Measurements from ENCODE around the gene C1orf141. TPM values are rescaled to one million over a fixed set of nuclear protein-coding genes. Genes with fewer than 3 reads are reported as not detected.

C1orf141 gene
- polyA plus RNA-seq, 1 experiment = not detected

- TF ChIP-seq CTCF (IDR thresholded peaks at IDR 0.05; ENCODE audit: low read depth, low read length) = no peak
- POLR2A ChIA-PET = no interaction called here
- Histone ChIP-seq H3K27me3 (ENCODE audit: control insufficient read depth, insufficient read depth, low read length) (peaks cover 3% of the 10 kb centered on the region), H3K4me3 (ENCODE audit: low read depth, low read length) (no peak overlapping the region), H3K27ac (ENCODE audit: low read depth, low read length) (no peak overlapping the region), H3K9me3 (ENCODE audit: control insufficient read depth, insufficient read depth, low read length) (no peaks in the 10 kb centered on the region)
- DNase-seq (ENCODE audit: low read depth, low spot score) = no peak
- CTCF ChIA-PET = interaction anchor here (0.6 to 5.4 kb wide), 2 partner anchors 47 to 241 kb away, joined by 3 to 24 read pairs; partner anchors contain the start of genes DNAI4 and MIER1
Measured at GRCh38 chr1:67165468-67166041, 30.8 kb upstream of the C1orf141 start.

GRCh38 chr1:67162954-67163353, 28.2 kb upstream of the C1orf141 start:
- H3K27ac ChIP-seq (ENCODE audit: low read depth, low read length) = no peak overlapping the region
- H3K9me3 ChIP-seq (ENCODE audit: control insufficient read depth, insufficient read depth, low read length) = no peaks in the 10 kb centered on the region
- H3K27me3 ChIP-seq (ENCODE audit: control insufficient read depth, insufficient read depth, low read length) = peaks cover 2% of the 10 kb centered on the region
- no peak for TF ChIP-seq CTCF (IDR thresholded peaks at IDR 0.05; ENCODE audit: low read depth, low read length)
- CTCF ChIA-PET = interaction anchor here (1.5 to 3.1 kb wide), 2 partner anchors 14 to 49 kb away, joined by 4 to 20 read pairs; no protein-coding TSS in a partner anchor
- POLR2A ChIA-PET = no interaction called here
- no peak overlapping the region for H3K4me3 ChIP-seq (ENCODE audit: low read depth, low read length)
- no peak for DNase-seq (ENCODE audit: low read depth, low spot score)

- no peak for DNase-seq (ENCODE audit: low read depth, low spot score)
- Histone ChIP-seq H3K4me3 (ENCODE audit: low read depth, low read length) (no peak overlapping the region), H3K27me3 (ENCODE audit: control insufficient read depth, insufficient read depth, low read length) (peaks cover 12% of the 10 kb centered on the region), H3K9me3 (ENCODE audit: control insufficient read depth, insufficient read depth, low read length) (no peaks in the 10 kb centered on the region), H3K27ac (ENCODE audit: low read depth, low read length) (no peak overlapping the region)
- TF ChIP-seq CTCF (IDR thresholded peaks at IDR 0.05; ENCODE audit: low read depth, low read length) = no peak
- ChIA-PET CTCF (no interaction called here), POLR2A (no interaction called here)
Measured at GRCh38 chr1:67159233-67159632, 24.5 kb upstream of the C1orf141 start.

- Histone ChIP-seq H3K9me3 (ENCODE audit: control insufficient read depth, insufficient read depth, low read length) (no peaks in the 10 kb centered on the region), H3K27ac (ENCODE audit: low read depth, low read length) (no peak overlapping the region), H3K27me3 (ENCODE audit: control insufficient read depth, insufficient read depth, low read length) (peaks cover 12% of the 10 kb centered on the region), H3K4me3 (ENCODE audit: low read depth, low read length) (no peak overlapping the region)
- no peak for DNase-seq (ENCODE audit: low read depth, low spot score)
- ChIA-PET CTCF (interaction anchor here (0.6 to 0.7 kb wide), 2 partner anchors 10 to 301 kb away, joined by 3 read pairs; no protein-coding TSS in a partner anchor), POLR2A (no interaction called here)
- no peak for TF ChIP-seq CTCF (IDR thresholded peaks at IDR 0.05; ENCODE audit: low read depth, low read length)
Measured at GRCh38 chr1:67158401-67158800, 23.6 kb upstream of the C1orf141 start.

GRCh38 chr1:67150931-67151330, 16.2 kb upstream of the C1orf141 start:
- H3K27ac ChIP-seq (ENCODE audit: low read depth, low read length) = no peak overlapping the region
- ChIA-PET POLR2A (no interaction called here), CTCF (interaction anchor here (0.7 to 8.0 kb wide), 4 partner anchors 62 to 386 kb away, joined by 6 to 325 read pairs (median 68); no protein-coding TSS in a partner anchor)
- TF ChIP-seq CTCF (IDR thresholded peaks at IDR 0.05; ENCODE audit: low read depth, low read length) = no peak
- H3K27me3 ChIP-seq (ENCODE audit: control insufficient read depth, insufficient read depth, low read length) = peaks cover 9% of the 10 kb centered on the region
- no peak overlapping the region for H3K4me3 ChIP-seq (ENCODE audit: low read depth, low read length)
- no peak for DNase-seq (ENCODE audit: low read depth, low spot score)
- no peaks in the 10 kb centered on the region for H3K9me3 ChIP-seq (ENCODE audit: control insufficient read depth, insufficient read depth, low read length)

Measured in AG04450 (cell line).